Activated CD4-positive, alpha-beta T cell treated with anti-CD3 and anti-CD28 coated beads, Interleukin-2, amount 50 U/mL, for 1 hour (primary cell): ENCODE measurements around the gene EME2.
A peak's percentile ranks its signal among the peaks of the same experiment; 100 is the strongest.
"Not testable (repeated sequence)": the region's sequence is repeated elsewhere in the genome, so short reads cannot be mapped to it uniquely, and the experiment has no call there.

Experiments
- DNase-seq: peaks from one replicate; pipeline ENCODE4 v3.0.0-alpha.2; 2020

Gene EME2

GRCh38 chr16:1793578-1794220 is 21.1 kb downstream of the EME2 start, which contains the start of gene IGFALS:
Gene IGFALS (minus strand): TSS chr16:1793705. CDS start chr16:1793652, 53 bp downstream.
- no peak for DNase-seq

DNA sequence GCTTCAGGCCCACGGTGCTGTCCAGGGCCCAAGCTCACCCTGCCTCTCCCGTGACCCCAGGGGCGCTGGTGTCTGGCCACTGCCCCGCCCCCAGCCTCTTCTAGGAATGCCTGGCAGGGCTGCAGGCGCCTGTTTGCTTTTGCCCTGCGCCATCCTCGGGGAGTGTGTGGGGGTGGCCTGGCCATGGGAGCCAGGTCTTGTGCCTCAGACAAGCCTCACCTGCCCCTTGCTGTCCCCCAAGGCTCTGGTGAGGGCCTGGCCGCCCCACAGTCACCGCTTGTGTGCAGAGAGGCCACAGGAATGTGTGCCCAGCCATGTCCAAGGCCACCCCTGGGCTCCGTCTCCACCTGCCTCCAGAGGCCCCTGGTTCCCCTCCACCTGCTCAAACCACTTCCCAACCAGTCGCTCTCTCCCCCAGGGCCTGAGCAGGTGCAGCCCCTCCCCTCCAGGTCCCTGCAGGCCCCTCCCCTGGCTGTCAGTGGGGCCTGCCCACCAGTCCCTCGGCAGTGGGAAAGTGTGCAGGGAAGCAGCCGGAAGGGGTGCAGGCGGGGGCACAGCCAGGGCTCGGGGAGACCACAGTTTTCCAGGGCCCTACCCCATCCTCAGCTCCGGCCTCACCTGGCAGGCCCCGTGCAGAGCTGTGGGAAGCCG is 21.7 kb downstream of the EME2 start:
- DNase-seq: no peak

- no peak for DNase-seq
These were observed 22.5 kb downstream of the EME2 start for GRCh38 chr16:1794908-1795666.

- DNase-seq: not testable (repeated sequence)
These were observed 26.7 kb downstream of the EME2 start for GRCh38 chr16:1799263-1799662.

DNA sequence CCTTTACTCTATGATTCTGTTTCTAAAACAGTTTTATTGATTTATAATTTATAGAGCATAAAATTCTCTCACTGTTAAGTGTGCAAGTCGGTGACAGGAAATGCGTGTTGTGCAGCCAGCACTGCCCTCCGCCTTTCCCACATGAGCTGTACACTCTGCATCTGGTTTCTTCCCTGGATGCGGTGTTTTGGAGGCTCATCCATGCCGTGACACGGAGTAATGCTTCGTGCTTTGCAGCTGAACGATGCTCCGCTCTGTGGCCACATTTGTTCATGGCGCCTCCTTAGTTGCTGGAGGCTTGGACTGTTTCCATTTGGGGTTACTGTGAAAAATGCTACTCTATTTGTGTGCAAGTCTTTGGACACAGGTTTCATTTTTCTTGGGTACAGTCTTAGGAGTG is 28.1 kb downstream of the EME2 start:
- no peak for DNase-seq

GRCh38 chr16:1807626-1808025 is 35.0 kb downstream of the EME2 start:
- no peak for DNase-seq

DNA sequence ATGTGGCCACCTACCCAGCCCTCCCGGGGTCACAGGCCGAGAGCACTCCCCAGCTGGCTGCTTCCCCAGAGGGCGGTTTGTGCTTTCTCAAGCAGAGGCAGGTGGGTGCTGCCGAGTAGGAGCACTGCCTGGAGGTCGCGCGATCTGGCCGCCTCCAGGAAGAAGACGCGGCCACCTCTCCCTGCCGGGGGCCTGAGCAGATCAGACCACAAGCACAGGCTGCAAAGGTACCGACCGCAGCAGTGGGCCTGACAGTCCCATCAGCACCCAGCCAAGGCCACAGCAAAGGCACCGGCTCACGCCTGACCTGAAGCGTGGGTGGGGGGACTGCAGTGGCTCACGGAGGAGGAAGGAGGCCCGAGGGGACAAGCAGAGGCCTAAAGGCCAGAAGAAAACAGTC is 36.1 kb downstream of the EME2 start:
- DNase-seq: no peak

DNA sequence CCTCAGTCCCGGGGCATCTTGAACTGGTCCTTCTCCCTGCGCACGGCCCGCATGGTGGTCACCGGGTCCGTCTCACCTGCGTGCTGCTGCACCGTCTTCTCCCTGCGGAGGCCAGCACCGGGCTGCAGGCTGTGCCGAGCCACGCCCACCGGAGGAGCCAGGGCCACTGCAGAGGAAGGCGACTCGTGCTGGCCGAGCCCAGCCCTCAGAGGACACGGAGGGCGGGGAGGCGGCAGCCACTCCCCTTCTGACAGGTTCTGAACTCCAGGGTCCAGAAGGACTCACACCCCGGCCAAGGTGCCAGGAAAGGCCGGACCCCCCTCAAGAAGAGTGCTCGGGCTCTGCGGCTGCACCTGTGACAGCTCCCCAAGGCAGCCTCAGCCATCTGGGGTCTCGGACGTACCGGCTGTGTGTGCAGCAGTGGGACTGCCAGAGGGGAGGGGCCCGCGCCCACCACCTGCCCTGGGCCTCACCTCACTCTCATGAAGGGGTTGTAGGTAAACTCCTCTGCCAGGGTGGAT is 36.7 kb downstream of the EME2 start:
- DNase-seq: no peak

DNA sequence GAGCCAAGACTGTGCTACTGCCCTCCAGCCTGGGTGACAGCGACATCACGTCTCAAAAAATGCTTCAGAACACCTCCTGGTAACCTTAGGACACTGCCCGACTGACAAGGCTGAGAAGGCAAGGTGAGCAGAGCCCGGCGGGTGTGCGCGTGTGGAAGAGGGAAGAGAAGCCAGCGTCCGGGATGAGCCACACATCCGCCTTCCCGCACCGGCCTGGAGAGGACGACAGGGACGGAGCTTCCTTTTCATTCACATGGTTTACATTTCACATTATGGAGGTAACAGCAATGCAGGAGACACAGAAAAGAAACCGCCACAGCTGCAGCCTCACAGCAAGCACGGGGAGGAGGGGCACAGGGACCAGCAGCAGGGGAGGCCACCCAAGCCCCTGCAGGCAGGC is 37.5 kb downstream of the EME2 start:
- no peak for DNase-seq

GRCh38 chr16:1810536-1810935 is 37.9 kb downstream of the EME2 start:
- no peak for DNase-seq

DNA sequence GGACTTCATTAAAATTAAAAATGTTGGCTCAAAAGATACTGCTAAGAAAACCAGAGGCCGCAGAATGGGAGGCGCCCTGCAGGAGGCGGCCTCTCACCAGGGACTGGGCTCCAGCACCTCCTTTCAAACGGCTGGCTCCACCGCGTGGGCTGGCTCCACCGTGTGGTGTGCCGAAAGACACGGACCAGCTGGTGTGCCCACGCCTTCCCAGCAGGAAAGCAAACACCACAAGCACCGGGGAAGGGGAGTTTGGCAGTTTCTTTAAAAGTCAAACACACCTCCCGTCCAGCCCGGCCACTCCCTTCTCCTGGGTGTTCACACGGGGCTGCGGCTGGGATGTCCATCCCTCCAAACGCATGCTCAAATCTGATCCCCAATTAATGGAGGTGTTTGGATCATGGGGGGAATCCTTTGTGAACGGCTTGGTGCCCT is 40.1 kb downstream of the EME2 start:
- DNase-seq: peak; percentile 54

DNA sequence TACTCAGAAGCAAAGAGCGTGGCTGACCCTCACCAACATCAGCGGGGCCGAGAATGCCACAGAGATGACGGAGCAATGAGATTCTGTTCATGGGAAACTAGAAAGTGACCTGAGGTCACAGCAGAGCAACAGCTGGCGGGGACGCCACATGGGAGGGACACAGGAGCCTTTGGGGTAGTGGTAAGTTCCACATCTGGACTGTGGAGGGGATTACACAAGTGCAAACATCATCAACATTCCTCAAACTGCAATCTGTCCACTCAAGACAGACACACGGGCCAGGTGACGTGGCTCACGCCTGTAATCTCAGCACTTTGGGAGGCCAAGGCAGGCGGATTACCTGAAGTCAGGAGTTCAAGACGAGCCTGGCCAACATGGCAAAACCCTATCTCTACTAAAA is 42.9 kb downstream of the EME2 start:
- DNase-seq: no peak

- DNase-seq: no peak
These were observed 44.0 kb downstream of the EME2 start for GRCh38 chr16:1816396-1817275.

GRCh38 chr16:1817276-1817589 is 44.6 kb downstream of the EME2 start:
- no peak for DNase-seq

GRCh38 chr16:1817716-1818115 is 45.1 kb downstream of the EME2 start:
- no peak for DNase-seq

DNA sequence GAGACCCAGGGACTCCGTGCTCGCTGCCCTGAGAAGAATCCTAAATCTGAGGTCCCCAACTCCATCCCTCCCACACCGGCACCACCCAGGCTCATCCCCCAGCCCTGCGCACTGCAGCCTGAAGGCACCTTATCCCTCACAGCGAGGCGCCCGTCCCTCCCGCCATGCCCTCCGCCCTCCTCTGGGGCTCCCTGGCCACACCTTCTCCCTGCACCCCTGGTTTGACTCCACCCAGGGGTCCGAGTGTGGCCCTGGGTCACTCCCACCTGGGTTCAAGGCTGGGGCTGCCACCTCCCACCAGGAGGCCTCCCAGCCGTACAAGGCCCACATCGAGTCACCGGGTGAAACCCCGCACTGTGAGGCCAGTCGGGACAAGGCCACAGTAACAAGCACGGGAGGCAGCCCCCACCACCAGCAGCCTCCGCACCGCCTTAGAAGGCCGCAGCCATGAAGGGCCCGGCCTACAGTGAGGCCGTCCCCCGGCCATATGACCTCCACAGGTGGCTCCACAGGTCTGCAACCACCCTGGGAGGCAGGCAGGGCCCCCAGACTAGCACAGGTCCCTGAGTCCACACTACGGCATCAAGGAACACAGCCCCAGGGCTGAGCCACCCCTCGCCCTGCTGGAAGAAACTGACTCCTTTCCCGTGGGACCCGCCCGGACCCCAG is 45.7 kb downstream of the EME2 start:
- no peak for DNase-seq

DNA sequence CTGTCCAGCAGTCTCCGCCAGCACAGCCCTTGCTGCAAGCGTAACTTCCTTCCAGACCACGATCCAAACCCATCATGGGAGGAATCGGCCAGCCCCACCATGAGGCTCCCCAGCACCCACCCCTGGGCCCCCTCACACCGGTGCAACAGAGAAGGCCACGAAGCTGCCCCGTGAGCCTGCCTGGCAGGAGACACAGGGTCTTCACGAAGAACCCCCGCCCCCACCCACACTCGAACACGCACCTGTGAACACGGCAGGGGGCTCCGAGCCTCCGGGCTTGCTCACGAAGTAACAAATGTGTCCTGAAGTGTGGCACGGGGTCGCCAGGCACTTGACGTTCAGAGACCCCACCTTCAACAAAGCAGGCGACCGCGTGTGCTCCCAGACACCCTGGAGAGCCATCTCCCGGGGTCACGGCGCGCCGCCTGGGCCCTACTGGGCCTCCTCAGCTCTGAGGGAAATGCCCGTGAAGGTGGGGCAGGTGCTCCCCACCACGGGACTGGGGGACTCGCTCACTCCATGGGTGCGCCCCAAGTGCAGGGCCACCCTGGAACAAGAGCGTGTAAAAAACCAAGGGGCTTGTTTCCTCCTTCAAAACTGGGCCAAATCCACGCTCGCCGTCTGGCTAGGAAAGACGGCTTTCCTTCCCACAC is 46.4 kb downstream of the EME2 start:
- DNase-seq: no peak

GRCh38 chr16:1819611-1820010 is 47.0 kb downstream of the EME2 start:
- DNase-seq: no peak

DNA sequence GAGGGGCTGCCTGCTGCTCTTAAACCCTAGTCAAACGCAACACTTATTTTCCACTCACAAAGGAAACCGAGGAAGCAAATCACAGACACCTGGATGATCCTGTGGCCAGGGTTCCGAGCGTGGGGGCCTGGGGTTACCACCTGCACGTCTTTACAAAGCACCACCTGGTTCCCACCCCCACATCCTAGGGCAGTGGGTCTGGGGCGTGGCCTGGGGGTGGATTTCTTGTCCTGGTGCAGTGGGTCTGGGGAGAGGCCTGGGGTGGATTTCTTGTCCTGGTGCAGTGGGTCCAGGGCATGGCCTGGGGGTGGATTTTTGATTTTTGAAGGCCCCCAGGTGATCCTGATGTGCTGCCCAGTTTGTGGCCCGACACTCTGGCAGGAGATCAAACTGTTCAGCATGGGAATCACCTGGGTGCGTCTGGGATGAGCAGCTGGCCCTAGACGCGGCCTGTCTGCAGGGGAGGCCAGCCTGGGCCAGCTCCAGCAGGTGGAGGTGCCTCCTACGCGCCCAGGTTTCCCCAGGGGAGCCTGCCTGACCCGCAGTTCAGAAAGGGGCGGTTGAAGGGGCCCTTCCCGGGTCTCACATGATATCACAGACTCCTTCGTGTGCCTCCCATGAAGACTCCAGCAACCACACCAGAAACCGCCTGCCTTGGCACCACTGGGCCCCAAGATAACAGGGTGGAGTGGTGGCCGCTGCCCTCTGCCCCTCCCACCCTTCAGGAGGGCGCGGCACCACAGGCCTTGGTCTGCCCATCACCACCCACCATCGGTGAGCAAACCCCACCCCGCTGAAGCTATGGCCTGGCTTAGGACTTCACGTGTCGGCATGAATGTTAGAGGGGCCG is 47.7 kb downstream of the EME2 start:
- no peak for DNase-seq

GRCh38 chr16:1820946-1821290 is 48.3 kb downstream of the EME2 start:
- no peak for DNase-seq
